Measurements from ENCODE around the gene SLC9A7.

SLC9A7 gene

GRCh38 chrX:46601283-46601682 lies 157.6 kb downstream of the SLC9A7 start:
- H3K4me3 ChIP-seq (ENCODE audit: low read depth, low read length), result no peak overlapping the region
- no CpG with 5 or more reads among the region's 6 CpGs for WGBS (ENCODE audit: extremely low coverage, insufficient coverage, insufficient read length)
- H3K9me3 ChIP-seq (ENCODE audit: insufficient read depth, low read depth, low read length), result no peaks in the 10 kb centered on the region
- H3K9ac ChIP-seq (ENCODE audit: low read length), result no peak overlapping the region
- no peak overlapping the region for H2BK120ac ChIP-seq (ENCODE audit: insufficient read depth, low read length, poor library complexity)
- no peaks in the 10 kb centered on the region for H3K79me1 ChIP-seq (ENCODE audit: low read length)
- H3K27ac ChIP-seq (ENCODE audit: low read depth, low read length), result no peak overlapping the region
- H4K91ac ChIP-seq (ENCODE audit: low read depth, low read length), result no peak overlapping the region
- H2AK5ac ChIP-seq (ENCODE audit: low read length), result no peak overlapping the region
- no peak overlapping the region for H2AFZ ChIP-seq (ENCODE audit: insufficient read depth, low read length, poor library complexity)
- no peaks in the 10 kb centered on the region for H3K4me1 ChIP-seq (ENCODE audit: control insufficient read depth in 1 of 2, insufficient read depth in 2 of 2, low read length in 2 of 2)
- H3K36me3 ChIP-seq (ENCODE audit: control insufficient read depth in 1 of 2, insufficient read depth in 2 of 2, low read length in 2 of 2), result no peaks in the 10 kb centered on the region
- H3K23ac ChIP-seq (ENCODE audit: low read length), result no peak overlapping the region
- H3K4me2 ChIP-seq (ENCODE audit: low read length), result no peak overlapping the region
- no peaks in the 10 kb centered on the region for H3K27me3 ChIP-seq (ENCODE audit: insufficient read depth, low read length)
- no peak overlapping the region for H4K12ac ChIP-seq (ENCODE audit: low read depth, low read length)
- H3K4ac ChIP-seq (ENCODE audit: low read depth, low read length), result no peak overlapping the region
- H2BK5ac ChIP-seq (ENCODE audit: low read depth, low read length, poor library complexity), result no peak overlapping the region
- no peaks in the 10 kb centered on the region for H3K79me2 ChIP-seq (ENCODE audit: control insufficient read depth, insufficient read depth, low read length, poor library complexity)
- no peak overlapping the region for H2BK12ac ChIP-seq (ENCODE audit: low read length)
- H4K8ac ChIP-seq (ENCODE audit: low read depth, low read length), result no peak overlapping the region
- H3K18ac ChIP-seq (ENCODE audit: low read length), result no peak overlapping the region
- H3K14ac ChIP-seq (ENCODE audit: low read length), result no peak overlapping the region
- DNase-seq, result no peak

- no peak overlapping the region for H3K4me2 ChIP-seq (ENCODE audit: low read length)
- no peak overlapping the region for H3K18ac ChIP-seq (ENCODE audit: low read length)
- no peak overlapping the region for H2BK120ac ChIP-seq (ENCODE audit: insufficient read depth, low read length, poor library complexity)
- H2AK5ac ChIP-seq (ENCODE audit: low read length), result no peak overlapping the region
- no peak overlapping the region for H3K4me3 ChIP-seq (ENCODE audit: low read depth, low read length)
- H3K27me3 ChIP-seq (ENCODE audit: insufficient read depth, low read length), result no peaks in the 10 kb centered on the region
- H3K9ac ChIP-seq (ENCODE audit: low read length), result no peak overlapping the region
- no peaks in the 10 kb centered on the region for H3K79me1 ChIP-seq (ENCODE audit: low read length)
- no peaks in the 10 kb centered on the region for H3K9me3 ChIP-seq (ENCODE audit: insufficient read depth, low read depth, low read length)
- H3K23ac ChIP-seq (ENCODE audit: low read length), result no peak overlapping the region
- no peak overlapping the region for H2AFZ ChIP-seq (ENCODE audit: insufficient read depth, low read length, poor library complexity)
- H3K79me2 ChIP-seq (ENCODE audit: control insufficient read depth, insufficient read depth, low read length, poor library complexity), result no peaks in the 10 kb centered on the region
- H2BK5ac ChIP-seq (ENCODE audit: low read depth, low read length, poor library complexity), result no peak overlapping the region
- DNase-seq, result no peak
- H3K14ac ChIP-seq (ENCODE audit: low read length), result no peak overlapping the region
- H3K4me1 ChIP-seq (ENCODE audit: control insufficient read depth in 1 of 2, insufficient read depth in 2 of 2, low read length in 2 of 2), result no peaks in the 10 kb centered on the region
- no peak overlapping the region for H3K4ac ChIP-seq (ENCODE audit: low read depth, low read length)
- no CpG with 5 or more reads among the region's 1 CpG for WGBS (ENCODE audit: extremely low coverage, insufficient coverage, insufficient read length)
- no peak overlapping the region for H4K91ac ChIP-seq (ENCODE audit: low read depth, low read length)
- no peak overlapping the region for H2BK12ac ChIP-seq (ENCODE audit: low read length)
- no peak overlapping the region for H4K12ac ChIP-seq (ENCODE audit: low read depth, low read length)
- no peaks in the 10 kb centered on the region for H3K36me3 ChIP-seq (ENCODE audit: control insufficient read depth in 1 of 2, insufficient read depth in 2 of 2, low read length in 2 of 2)
- H4K8ac ChIP-seq (ENCODE audit: low read depth, low read length), result no peak overlapping the region
- no peak overlapping the region for H3K27ac ChIP-seq (ENCODE audit: low read depth, low read length)
Measured at GRCh38 chrX:46599051-46599560, 159.8 kb downstream of the SLC9A7 start.

GRCh38 chrX:46597771-46598170 lies 161.1 kb downstream of the SLC9A7 start:
- no peak overlapping the region for H3K4me2 ChIP-seq (ENCODE audit: low read length)
- H3K79me2 ChIP-seq (ENCODE audit: control insufficient read depth, insufficient read depth, low read length, poor library complexity), result no peaks in the 10 kb centered on the region
- H3K9ac ChIP-seq (ENCODE audit: low read length), result no peak overlapping the region
- H4K12ac ChIP-seq (ENCODE audit: low read depth, low read length), result no peak overlapping the region
- no peaks in the 10 kb centered on the region for H3K4me1 ChIP-seq (ENCODE audit: control insufficient read depth in 1 of 2, insufficient read depth in 2 of 2, low read length in 2 of 2)
- H2BK120ac ChIP-seq (ENCODE audit: insufficient read depth, low read length, poor library complexity), result no peak overlapping the region
- H3K27ac ChIP-seq (ENCODE audit: low read depth, low read length), result no peak overlapping the region
- no peak overlapping the region for H3K4me3 ChIP-seq (ENCODE audit: low read depth, low read length)
- no peak overlapping the region for H3K14ac ChIP-seq (ENCODE audit: low read length)
- H2AFZ ChIP-seq (ENCODE audit: insufficient read depth, low read length, poor library complexity), result no peak overlapping the region
- no peak overlapping the region for H3K18ac ChIP-seq (ENCODE audit: low read length)
- no peak overlapping the region for H4K8ac ChIP-seq (ENCODE audit: low read depth, low read length)
- no peaks in the 10 kb centered on the region for H3K79me1 ChIP-seq (ENCODE audit: low read length)
- H2AK5ac ChIP-seq (ENCODE audit: low read length), result no peak overlapping the region
- no CpG with 5 or more reads among the region's 6 CpGs for WGBS (ENCODE audit: extremely low coverage, insufficient coverage, insufficient read length)
- H2BK12ac ChIP-seq (ENCODE audit: low read length), result no peak overlapping the region
- no peak overlapping the region for H3K23ac ChIP-seq (ENCODE audit: low read length)
- H3K9me3 ChIP-seq (ENCODE audit: insufficient read depth, low read depth, low read length), result no peaks in the 10 kb centered on the region
- H3K27me3 ChIP-seq (ENCODE audit: insufficient read depth, low read length), result no peaks in the 10 kb centered on the region
- no peak overlapping the region for H2BK5ac ChIP-seq (ENCODE audit: low read depth, low read length, poor library complexity)
- no peaks in the 10 kb centered on the region for H3K36me3 ChIP-seq (ENCODE audit: control insufficient read depth in 1 of 2, insufficient read depth in 2 of 2, low read length in 2 of 2)
- no peak overlapping the region for H3K4ac ChIP-seq (ENCODE audit: low read depth, low read length)
- no peak for DNase-seq
- H4K91ac ChIP-seq (ENCODE audit: low read depth, low read length), result no peak overlapping the region

DNA sequence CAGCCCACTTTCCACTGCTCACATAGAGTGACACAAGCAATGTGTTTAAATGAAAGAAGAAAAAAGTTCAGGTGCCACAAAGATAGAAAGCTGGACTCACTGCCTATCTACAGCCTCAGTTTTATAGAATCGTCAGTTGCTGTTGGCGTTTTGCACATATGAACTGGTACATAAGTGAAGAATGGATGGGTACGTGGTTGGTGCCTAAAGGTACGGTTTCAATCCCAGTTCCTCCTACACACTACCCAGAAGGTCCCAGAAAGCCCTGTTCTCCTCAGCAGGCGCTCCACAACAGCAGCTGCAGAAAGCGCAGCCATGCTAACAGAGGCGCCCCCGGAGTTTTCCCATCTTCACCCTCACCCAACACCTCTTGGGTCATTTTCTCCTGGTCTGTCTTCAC lies 161.7 kb downstream of the SLC9A7 start:
- no peak overlapping the region for H4K12ac ChIP-seq (ENCODE audit: low read depth, low read length)
- WGBS (ENCODE audit: extremely low coverage, insufficient coverage, insufficient read length), result no CpG with 5 or more reads among the region's 8 CpGs
- no peak overlapping the region for H3K4me3 ChIP-seq (ENCODE audit: low read depth, low read length)
- no peak overlapping the region for H2BK120ac ChIP-seq (ENCODE audit: insufficient read depth, low read length, poor library complexity)
- no peaks in the 10 kb centered on the region for H3K79me1 ChIP-seq (ENCODE audit: low read length)
- H2AK5ac ChIP-seq (ENCODE audit: low read length), result no peak overlapping the region
- no peak for DNase-seq
- H4K91ac ChIP-seq (ENCODE audit: low read depth, low read length), result no peak overlapping the region
- H3K9ac ChIP-seq (ENCODE audit: low read length), result no peak overlapping the region
- no peak overlapping the region for H3K4ac ChIP-seq (ENCODE audit: low read depth, low read length)
- H3K27me3 ChIP-seq (ENCODE audit: insufficient read depth, low read length), result no peaks in the 10 kb centered on the region
- no peaks in the 10 kb centered on the region for H3K4me1 ChIP-seq (ENCODE audit: control insufficient read depth in 1 of 2, insufficient read depth in 2 of 2, low read length in 2 of 2)
- no peak overlapping the region for H4K8ac ChIP-seq (ENCODE audit: low read depth, low read length)
- no peak overlapping the region for H2AFZ ChIP-seq (ENCODE audit: insufficient read depth, low read length, poor library complexity)
- no peaks in the 10 kb centered on the region for H3K79me2 ChIP-seq (ENCODE audit: control insufficient read depth, insufficient read depth, low read length, poor library complexity)
- H3K27ac ChIP-seq (ENCODE audit: low read depth, low read length), result no peak overlapping the region
- H3K14ac ChIP-seq (ENCODE audit: low read length), result no peak overlapping the region
- H3K9me3 ChIP-seq (ENCODE audit: insufficient read depth, low read depth, low read length), result no peaks in the 10 kb centered on the region
- no peaks in the 10 kb centered on the region for H3K36me3 ChIP-seq (ENCODE audit: control insufficient read depth in 1 of 2, insufficient read depth in 2 of 2, low read length in 2 of 2)
- H3K18ac ChIP-seq (ENCODE audit: low read length), result no peak overlapping the region
- no peak overlapping the region for H2BK12ac ChIP-seq (ENCODE audit: low read length)
- H2BK5ac ChIP-seq (ENCODE audit: low read depth, low read length, poor library complexity), result no peak overlapping the region
- no peak overlapping the region for H3K23ac ChIP-seq (ENCODE audit: low read length)
- no peak overlapping the region for H3K4me2 ChIP-seq (ENCODE audit: low read length)
